CD8-positive, alpha-beta memory T cell (primary cell): ENCODE results near the gene JOSD1. TPM values are rescaled to one million over a fixed set of nuclear protein-coding genes. Genes with fewer than 3 reads are reported as not detected.

Experiments
- CTCF ChIA-PET: fragments of 350-600 bp; sonication (Branson Sonifier 250); formaldehyde crosslinking; loops from one replicate; lab custom pipeline; 2021; ENCODE audit warnings: antibody characterized with exemption; lab: Charles Lee
- POLR2A ChIA-PET: fragments of 350-600 bp; sonication (Branson Sonifier 250); formaldehyde crosslinking; loops from one replicate; lab custom pipeline; 2021; ENCODE audit warnings: antibody characterized with exemption; lab: Charles Lee
- DNase-seq, 5 donors: peaks; one replicate each; pipeline versions ENCODE4 v3.0.0 to v3.0.0-alpha.2; 2020 to 2022; ENCODE audit warnings: mixed read lengths in 1 of 5
- H3K27ac ChIP-seq: one replicate; pipeline ENCODE4 v1.7.0; 2013; ENCODE audit warnings: low read depth, mild to moderate bottlenecking, low read length, moderate library complexity
- H3K27me3 ChIP-seq: 2 replicates; pipeline ENCODE4 v1.7.0; 2013; ENCODE audit warnings: low read length, mild to moderate bottlenecking; ENCODE audit not compliant: insufficient read depth, poor library complexity, severe bottlenecking
- H3K36me3 ChIP-seq: 2 replicates; pipeline ENCODE4 v1.7.0; 2013; ENCODE audit warnings: mild to moderate bottlenecking, low read length, moderate library complexity; ENCODE audit not compliant: insufficient read depth
- H3K4me1 ChIP-seq: 2 replicates; pipeline ENCODE4 v1.7.0; 2013; ENCODE audit warnings: mild to moderate bottlenecking, low read length, moderate library complexity; ENCODE audit not compliant: insufficient read depth
- H3K4me3 ChIP-seq: 2 replicates; pipeline ENCODE4 v1.7.0; 2013; ENCODE audit warnings: mild to moderate bottlenecking, low read length
- H3K9me3 ChIP-seq: 2 replicates; pipeline ENCODE4 v1.7.0; 2013; ENCODE audit warnings: mild to moderate bottlenecking, low read length
- H3K27ac Mint-ChIP-seq, 8 donors: one replicate each; pipeline ENCODE4 v1.8.0; 2020 to 2021; ENCODE audit warnings: mixed read lengths in 8 of 8, mild to moderate bottlenecking in 6 of 8, inconsistent platforms in 3 of 8, moderate library complexity in 3 of 8
- H3K27me3 Mint-ChIP-seq, 2 donors: one replicate each; pipeline ENCODE4 v1.8.0; 2020 to 2021; ENCODE audit warnings: mixed read lengths in 2 of 2, mild to moderate bottlenecking in 1 of 2, moderate library complexity in 1 of 2
- H3K36me3 Mint-ChIP-seq, 3 donors: one replicate each; pipeline ENCODE4 v1.8.0; 2020 to 2021; ENCODE audit warnings: mixed read lengths in 3 of 3, inconsistent platforms in 1 of 3, mild to moderate bottlenecking in 1 of 3
- H3K4me1 Mint-ChIP-seq, 3 donors: one replicate each; pipeline ENCODE4 v1.8.0; 2020 to 2021; ENCODE audit warnings: mixed read lengths in 3 of 3, inconsistent platforms in 1 of 3, mild to moderate bottlenecking in 1 of 3
- H3K4me3 Mint-ChIP-seq, 7 donors: one replicate each; pipeline ENCODE4 v1.8.0; 2020 to 2021; ENCODE audit warnings: mixed read lengths in 7 of 7, mild to moderate bottlenecking in 6 of 7, moderate library complexity in 4 of 7, inconsistent platforms in 2 of 7
- H3K9me3 Mint-ChIP-seq, 5 donors: one replicate each; pipeline ENCODE4 v1.8.0; 2020 to 2022; ENCODE audit warnings: mixed read lengths in 5 of 5, mild to moderate bottlenecking in 3 of 5, moderate library complexity in 2 of 5, inconsistent platforms in 1 of 5
- polyA plus RNA-seq: library from polyadenylated mRNA; unstranded; fragments of 300-500 nt; fragmentation: Illumina TruSeq; gene quantifications from one replicate; pipeline ENCODE4 v1.2.3, GENCODE V29; 2021
- total RNA-seq, 2 experiments: library from RNA; stranded (reverse); gene quantifications; one replicate each; pipeline ENCODE4 v1.2.3, GENCODE V29; 2021

Gene JOSD1
- total and polyA plus RNA-seq, 3 experiments from 2014 or later = 9.3 to 96.4 (median 86.0) TPM

DNA sequence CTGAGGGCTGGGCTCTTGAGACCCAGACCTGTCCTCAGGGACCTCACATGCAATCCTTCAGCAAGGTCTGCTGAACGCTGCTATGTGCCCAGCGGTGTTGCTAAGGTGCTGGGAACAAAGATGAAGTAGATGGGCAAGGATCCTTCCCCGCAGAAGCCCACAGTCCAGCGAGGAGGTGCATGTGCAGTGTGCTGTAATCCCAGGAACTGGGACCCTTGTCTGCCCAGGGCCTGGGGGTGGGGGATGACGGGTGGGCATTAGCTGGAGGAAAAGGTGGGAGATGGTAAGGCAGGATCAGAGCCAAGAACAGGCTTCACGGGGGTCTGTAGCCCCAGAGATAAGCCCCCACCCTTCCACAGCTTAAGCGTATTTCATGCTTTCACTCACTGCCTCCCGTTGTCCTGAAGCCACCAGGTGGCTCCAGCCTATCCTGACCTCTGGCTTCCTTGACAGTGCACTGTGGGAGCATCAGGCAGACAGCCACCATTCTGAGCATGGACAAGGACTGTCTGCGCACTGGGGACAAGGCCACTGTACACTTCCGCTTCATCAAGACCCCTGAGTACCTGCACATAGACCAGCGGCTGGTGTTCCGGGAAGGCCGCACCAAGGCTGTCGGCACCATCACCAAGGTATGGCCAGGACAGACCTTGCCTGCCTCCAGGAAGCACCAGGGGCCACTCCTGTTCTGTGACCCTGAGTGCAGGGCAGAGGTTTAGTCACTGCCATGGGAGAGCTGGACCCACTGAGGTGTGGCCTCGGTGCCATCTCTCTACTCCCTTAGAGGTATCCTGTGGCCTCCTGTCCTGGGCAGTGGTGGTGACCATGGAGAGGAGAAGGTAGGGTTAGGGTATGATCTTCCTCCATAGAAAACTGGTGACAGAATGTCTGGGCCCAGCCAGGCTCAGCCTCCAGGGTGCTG, 27.0 kb upstream of the JOSD1 start:
- H3K27me3 ChIP-seq = no peaks in the 10 kb centered on the region
- Mint-ChIP-seq H3K9me3 (no peaks in the 10 kb centered on the region), H3K27ac (peak overlapping the region in 5 of 8 donors; percentile 43 to 88 (median 63)), H3K4me3 (no peak overlapping the region), H3K27me3 (peaks cover 0 to 8% of the 10 kb centered on the region in 2 donors), H3K4me1 (peaks cover 9 to 38% (median 10%) of the 10 kb centered on the region in 3 donors), H3K36me3 (peaks cover 0 to 95% (median 14%) of the 10 kb centered on the region in 3 donors)
- no peaks in the 10 kb centered on the region for H3K9me3 ChIP-seq
- no peak overlapping the region for H3K4me3 ChIP-seq
- no peak overlapping the region for H3K27ac ChIP-seq
- H3K36me3 ChIP-seq = peaks cover 81% of the 10 kb centered on the region
- peaks cover 4% of the 10 kb centered on the region for H3K4me1 ChIP-seq
- DNase-seq = no peak
- CTCF ChIA-PET = interaction anchor here (1.6 kb wide), 1 partner anchor 39 kb away, joined by 5 read pairs; no protein-coding TSS in a partner anchor
- POLR2A ChIA-PET = interaction anchor here (1.6 kb wide), 1 partner anchor 24 kb away, joined by 6 read pairs; no protein-coding TSS in a partner anchor

DNA sequence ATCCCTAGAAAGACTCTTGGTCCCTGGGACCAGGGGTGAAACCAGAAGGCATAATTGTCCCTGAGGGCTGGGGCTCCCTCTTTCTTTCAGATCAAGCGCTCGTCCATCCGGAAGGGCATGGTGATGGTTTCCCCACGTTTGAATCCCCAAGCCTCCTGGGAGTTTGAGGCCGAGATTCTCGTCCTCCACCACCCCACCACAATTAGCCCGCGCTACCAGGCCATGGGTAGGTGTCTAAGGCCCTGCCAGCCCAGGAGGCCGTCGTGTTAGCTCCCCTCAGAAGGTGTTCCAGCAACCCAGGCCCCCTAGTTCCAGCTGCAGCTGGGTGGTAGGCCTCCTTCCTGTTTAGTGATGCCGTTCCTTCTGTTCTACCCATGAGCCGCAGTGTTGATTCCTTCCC, 26.4 kb upstream of the JOSD1 start:
- POLR2A ChIA-PET = interaction anchor here (0.6 to 1.0 kb wide), 2 partner anchors 16 to 24 kb away, joined by 3 to 4 read pairs; no protein-coding TSS in a partner anchor
- Mint-ChIP-seq H3K27ac (peak overlapping the region in 4 of 8 donors; percentile 33 to 88 (median 72)), H3K4me3 (no peak overlapping the region), H3K4me1 (peaks cover 9 to 33% (median 10%) of the 10 kb centered on the region in 3 donors), H3K27me3 (peaks cover 0 to 8% of the 10 kb centered on the region in 2 donors), H3K36me3 (peaks cover 0 to 97% (median 15%) of the 10 kb centered on the region in 3 donors), H3K9me3 (no peaks in the 10 kb centered on the region)
- no peaks in the 10 kb centered on the region for H3K27me3 ChIP-seq
- H3K4me1 ChIP-seq = peaks cover 4% of the 10 kb centered on the region
- no peaks in the 10 kb centered on the region for H3K9me3 ChIP-seq
- CTCF ChIA-PET = no interaction called here
- no peak for DNase-seq
- peaks cover 85% of the 10 kb centered on the region for H3K36me3 ChIP-seq
- no peak overlapping the region for H3K4me3 ChIP-seq
- no peak overlapping the region for H3K27ac ChIP-seq

DNA sequence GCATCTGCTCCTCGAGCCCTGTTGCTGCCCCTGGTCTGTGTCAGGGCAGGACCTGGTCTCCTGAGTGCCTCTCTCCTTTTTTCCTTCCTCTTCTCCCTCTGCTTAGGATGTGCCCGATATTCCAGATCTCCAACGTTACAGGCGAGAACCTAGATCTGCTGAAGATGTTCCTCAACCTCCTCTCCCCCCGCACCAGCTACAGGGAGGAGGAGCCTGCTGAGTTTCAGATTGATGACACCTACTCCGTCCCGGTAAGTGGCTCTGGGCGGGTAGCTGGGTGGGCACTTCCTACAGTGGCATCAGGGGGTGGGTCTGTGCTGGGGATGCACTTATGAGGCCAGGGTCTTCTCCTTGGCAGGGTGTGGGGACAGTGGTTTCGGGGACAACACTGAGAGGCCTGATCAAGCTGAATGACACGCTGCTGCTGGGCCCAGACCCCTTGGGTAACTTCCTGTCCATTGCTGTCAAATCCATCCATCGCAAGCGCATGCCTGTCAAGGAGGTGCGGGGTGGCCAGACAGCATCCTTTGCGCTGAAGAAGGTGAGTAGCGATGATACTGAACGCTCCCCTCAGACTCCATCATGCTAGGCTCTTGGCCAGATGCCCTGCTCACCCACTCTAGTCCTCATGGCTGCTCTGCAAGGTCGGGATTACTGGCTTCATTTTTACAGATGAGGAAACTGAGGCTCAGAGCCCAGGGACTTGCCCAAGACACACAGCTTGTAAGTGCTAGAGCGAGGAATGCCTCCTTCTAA, 25.3 kb upstream of the JOSD1 start:
- POLR2A ChIA-PET = interaction anchor here (0.6 to 4.1 kb wide), 5 partner anchors 9 to 25 kb away, joined by 3 to 19 read pairs (median 3); partner anchors contain the start of gene GTPBP1
- no peaks in the 10 kb centered on the region for H3K27me3 ChIP-seq
- DNase-seq = no peak
- peaks cover 12 to 26% (median 13%) of the 10 kb centered on the region in 3 donors for H3K4me1 Mint-ChIP-seq
- H3K27ac ChIP-seq = no peak overlapping the region
- no peak overlapping the region for H3K4me3 ChIP-seq
- H3K27me3 Mint-ChIP-seq = peaks cover 0 to 8% of the 10 kb centered on the region in 2 donors
- H3K9me3 Mint-ChIP-seq = no peaks in the 10 kb centered on the region
- H3K4me1 ChIP-seq = peaks cover 4% of the 10 kb centered on the region
- no peak overlapping the region for H3K4me3 Mint-ChIP-seq
- CTCF ChIA-PET = interaction anchor here (1.2 to 1.8 kb wide), 4 partner anchors 10 to 30 kb away, joined by 3 to 8 read pairs (median 6); no protein-coding TSS in a partner anchor
- no peaks in the 10 kb centered on the region for H3K9me3 ChIP-seq
- H3K27ac Mint-ChIP-seq = peak overlapping the region in 3 of 8 donors; percentile 33 to 73 (median 58)
- peaks cover 90% of the 10 kb centered on the region for H3K36me3 ChIP-seq
- H3K36me3 Mint-ChIP-seq = peaks cover 0 to 98% (median 21%) of the 10 kb centered on the region in 3 donors

DNA sequence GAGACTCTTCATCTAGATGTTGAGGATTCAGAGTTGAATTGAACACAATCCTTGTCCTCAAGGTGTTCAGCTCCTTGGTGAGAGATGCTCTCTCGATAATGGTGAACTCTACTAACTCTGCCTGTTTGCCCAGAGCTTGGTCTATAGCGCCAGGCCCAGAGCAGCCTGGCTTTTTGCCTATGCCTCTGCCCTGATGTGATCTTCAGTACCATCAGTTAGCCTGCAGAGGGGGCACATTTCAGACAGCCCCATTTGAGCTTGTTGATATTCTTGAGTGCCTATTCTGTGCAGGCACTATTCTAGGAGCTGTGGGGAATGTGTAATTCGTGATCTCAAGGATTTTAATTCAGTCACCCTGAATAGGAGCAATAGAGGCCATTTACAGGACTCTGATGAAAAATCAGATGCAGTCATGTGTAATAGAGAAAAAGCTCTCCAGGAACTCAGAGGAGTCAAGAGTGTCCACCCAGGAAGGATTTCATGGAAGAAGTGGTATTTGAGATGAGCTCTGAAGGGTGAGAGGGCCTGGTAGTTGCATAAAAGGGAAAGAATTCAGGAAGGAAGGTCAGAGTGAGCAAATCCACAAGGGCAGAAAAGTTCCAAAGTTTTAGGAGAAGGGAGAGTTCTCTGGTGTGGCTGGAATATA, 24.3 kb upstream of the JOSD1 start:
- Mint-ChIP-seq H3K27me3 (peaks cover 0 to 1% of the 10 kb centered on the region in 2 donors), H3K36me3 (peaks cover 0 to 94% (median 18%) of the 10 kb centered on the region in 3 donors), H3K4me3 (peak overlapping the region in 2 of 7 donors; percentile 0 to 27), H3K27ac (peak overlapping the region in 7 of 8 donors; percentile 5 to 95 (median 84)), H3K9me3 (no peaks in the 10 kb centered on the region), H3K4me1 (peaks cover 9 to 18% (median 13%) of the 10 kb centered on the region in 3 donors)
- ChIA-PET POLR2A (interaction anchor here (0.7 to 4.1 kb wide), 4 partner anchors 8 to 118 kb away, joined by 3 to 19 read pairs (median 5); partner anchors contain the start of gene GTPBP1), CTCF (interaction anchor here (0.8 to 4.2 kb wide), 16 partner anchors 8 to 118 kb away, joined by 3 to 31 read pairs (median 4); partner anchors contain the start of gene GTPBP1)
- H3K27ac ChIP-seq = no peak overlapping the region
- no peaks in the 10 kb centered on the region for H3K9me3 ChIP-seq
- peak in 1 of 5 donors; percentile 42 for DNase-seq
- peaks cover 4% of the 10 kb centered on the region for H3K4me1 ChIP-seq
- peaks cover 87% of the 10 kb centered on the region for H3K36me3 ChIP-seq
- no peaks in the 10 kb centered on the region for H3K27me3 ChIP-seq
- H3K4me3 ChIP-seq = no peak overlapping the region

- no peaks in the 10 kb centered on the region for H3K9me3 Mint-ChIP-seq
- H3K36me3 Mint-ChIP-seq = peaks cover 0 to 91% (median 18%) of the 10 kb centered on the region in 3 donors
- no peak overlapping the region for H3K4me3 Mint-ChIP-seq
- CTCF ChIA-PET = interaction anchor here (0.8 to 4.2 kb wide), 14 partner anchors 9 to 119 kb away, joined by 3 to 31 read pairs (median 4); partner anchors contain the start of gene GTPBP1
- H3K4me1 Mint-ChIP-seq = peaks cover 8 to 15% (median 13%) of the 10 kb centered on the region in 3 donors
- no peaks in the 10 kb centered on the region for H3K27me3 Mint-ChIP-seq
- DNase-seq = no peak
- POLR2A ChIA-PET = interaction anchor here (1.0 to 4.1 kb wide), 3 partner anchors 8 to 17 kb away, joined by 3 to 19 read pairs (median 7); partner anchors contain the start of gene GTPBP1
- no peak overlapping the region for H3K4me3 ChIP-seq
- peaks cover 4% of the 10 kb centered on the region for H3K4me1 ChIP-seq
- H3K9me3 ChIP-seq = no peaks in the 10 kb centered on the region
- H3K27ac ChIP-seq = no peak overlapping the region
- H3K27me3 ChIP-seq = no peaks in the 10 kb centered on the region
- H3K36me3 ChIP-seq = peaks cover 78% of the 10 kb centered on the region
- H3K27ac Mint-ChIP-seq = peak overlapping the region in 4 of 8 donors; percentile 5 to 67 (median 22)
Observed at GRCh38 chr22:38724176-38724575, 23.4 kb upstream of the JOSD1 start.

DNA sequence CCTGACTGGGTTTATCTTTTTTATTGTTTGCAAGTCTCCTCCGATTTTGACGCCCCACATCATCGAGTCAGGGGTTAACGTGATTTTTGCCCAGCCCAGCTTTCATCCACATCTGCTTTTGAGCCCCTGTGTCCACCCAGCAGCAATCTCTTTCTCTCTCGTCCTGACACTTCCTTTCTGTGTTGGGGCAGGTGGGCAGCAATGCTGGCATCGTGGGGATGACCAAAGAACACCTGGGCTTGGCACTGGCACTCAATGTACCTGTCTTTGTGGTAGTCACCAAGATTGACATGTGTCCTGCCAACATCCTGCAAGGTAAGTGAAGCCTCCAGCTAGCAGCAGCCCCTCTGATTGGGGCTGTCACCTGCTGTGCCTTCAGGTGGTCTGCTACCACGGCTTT, 20.8 kb upstream of the JOSD1 start:
- Histone ChIP-seq H3K27me3 (no peaks in the 10 kb centered on the region), H3K4me3 (no peak overlapping the region), H3K36me3 (peaks cover 66% of the 10 kb centered on the region), H3K9me3 (no peaks in the 10 kb centered on the region), H3K27ac (no peak overlapping the region), H3K4me1 (peaks cover 4% of the 10 kb centered on the region)
- H3K27me3 Mint-ChIP-seq = no peaks in the 10 kb centered on the region
- ChIA-PET CTCF (interaction anchor here (1.0 to 4.2 kb wide), 2 partner anchors 12 to 44 kb away, joined by 3 to 31 read pairs; no protein-coding TSS in a partner anchor), POLR2A (interaction anchor here (0.7 to 1.1 kb wide), 2 partner anchors 10 to 30 kb away, joined by 3 read pairs; no protein-coding TSS in a partner anchor)
- H3K27ac Mint-ChIP-seq = peak overlapping the region in 1 of 8 donors; percentile 43
- no peak for DNase-seq
- peaks cover 0 to 88% (median 22%) of the 10 kb centered on the region in 3 donors for H3K36me3 Mint-ChIP-seq
- no peak overlapping the region for H3K4me3 Mint-ChIP-seq
- H3K9me3 Mint-ChIP-seq = no peaks in the 10 kb centered on the region
- peaks cover 8 to 17% (median 16%) of the 10 kb centered on the region in 3 donors for H3K4me1 Mint-ChIP-seq

DNA sequence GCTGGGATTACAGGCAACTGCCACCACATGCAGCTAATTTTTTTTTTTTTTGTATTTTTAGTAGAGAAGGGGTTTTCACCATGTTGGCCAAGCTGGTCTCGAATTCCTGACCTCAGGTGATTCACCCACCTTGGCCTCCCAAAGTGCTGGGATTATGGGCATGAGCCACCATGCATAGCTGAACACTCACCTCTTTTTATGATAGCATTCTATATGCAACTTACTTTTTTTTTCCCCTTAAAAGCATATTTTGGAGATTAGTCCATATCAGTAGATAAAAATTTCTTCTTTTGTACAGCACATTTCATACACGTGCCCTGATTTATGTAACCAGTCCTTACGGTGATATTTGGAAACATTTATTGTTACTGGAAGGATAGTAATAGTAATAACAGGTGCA, 19.6 kb upstream of the JOSD1 start:
- Histone ChIP-seq H3K27ac (no peak overlapping the region), H3K9me3 (no peaks in the 10 kb centered on the region), H3K4me1 (peaks cover 3% of the 10 kb centered on the region), H3K27me3 (no peaks in the 10 kb centered on the region), H3K4me3 (no peak overlapping the region), H3K36me3 (peaks cover 66% of the 10 kb centered on the region)
- Mint-ChIP-seq H3K27me3 (no peaks in the 10 kb centered on the region), H3K27ac (no peak overlapping the region), H3K4me3 (no peak overlapping the region), H3K9me3 (no peaks in the 10 kb centered on the region), H3K4me1 (peaks cover 11 to 20% (median 15%) of the 10 kb centered on the region in 3 donors), H3K36me3 (peaks cover 0 to 88% (median 22%) of the 10 kb centered on the region in 3 donors)
- ChIA-PET POLR2A (no interaction called here), CTCF (interaction anchor here (1.1 kb wide), 1 partner anchor 123 kb away, joined by 3 read pairs; no protein-coding TSS in a partner anchor)
- no peak for DNase-seq
